Putamen (tissue), 1 donor: ENCODE data around the gene LRGUK.

Source experiments
- DNase-seq: peaks from one replicate; pipeline ENCODE4 v3.0.0-alpha.2; 2016; ENCODE audit warnings: low spot score

Gene LRGUK

GRCh38 chr7:134126146-134126545 is 994 bp upstream of the LRGUK start:
- DNase-seq: no peak

GRCh38 chr7:134126596-134126965 is 559 bp upstream of the LRGUK start:
- no peak for DNase-seq

GRCh38 chr7:134128829-134129228 is 1.7 kb downstream of the LRGUK start:
- DNase-seq: no peak

GRCh38 chr7:134129856-134130523 is 2.9 kb downstream of the LRGUK start:
- no peak for DNase-seq

DNA sequence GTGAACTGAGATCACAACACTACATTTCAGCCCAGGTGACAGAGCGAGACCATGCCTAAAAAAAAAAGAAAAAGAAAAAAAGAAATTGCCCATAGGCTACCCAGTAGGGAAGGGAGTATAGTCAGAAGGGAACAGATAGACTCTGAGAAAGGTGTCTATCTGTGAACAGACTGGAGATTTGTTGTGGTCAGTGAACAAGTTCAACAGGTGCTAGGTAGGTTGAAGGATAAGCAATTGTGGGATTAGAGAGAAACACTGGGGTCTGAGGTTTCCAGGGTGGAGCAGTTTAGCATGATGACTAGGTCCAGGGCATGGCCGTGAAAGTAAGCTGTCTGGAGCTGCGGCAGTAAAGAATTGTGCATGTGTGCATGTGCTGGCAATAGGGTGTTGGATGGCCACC is 6.9 kb downstream of the LRGUK start:
- no peak for DNase-seq

GRCh38 chr7:134140889-134141867 is 14.0 kb downstream of the LRGUK start:
- DNase-seq: peak; percentile 68

DNA sequence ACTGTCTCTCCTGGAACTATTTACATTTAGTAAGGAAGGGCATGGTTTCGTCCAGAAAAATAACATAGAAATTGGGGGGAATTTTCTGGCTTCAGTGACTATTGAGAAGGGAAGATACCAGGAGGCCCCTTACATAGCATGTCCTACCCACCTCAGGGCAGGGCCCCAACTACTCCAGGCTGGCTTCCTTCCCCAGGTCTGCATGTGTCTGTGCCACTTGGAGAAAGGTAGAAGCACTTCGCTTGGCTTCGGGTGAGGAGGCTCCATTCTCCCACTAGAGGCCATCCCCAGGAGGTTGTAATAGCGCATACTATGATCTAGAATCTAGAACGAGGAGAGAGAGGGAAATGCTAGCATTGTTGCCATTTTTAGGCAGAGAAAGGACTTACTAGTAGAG is 14.7 kb downstream of the LRGUK start:
- no peak for DNase-seq

DNA sequence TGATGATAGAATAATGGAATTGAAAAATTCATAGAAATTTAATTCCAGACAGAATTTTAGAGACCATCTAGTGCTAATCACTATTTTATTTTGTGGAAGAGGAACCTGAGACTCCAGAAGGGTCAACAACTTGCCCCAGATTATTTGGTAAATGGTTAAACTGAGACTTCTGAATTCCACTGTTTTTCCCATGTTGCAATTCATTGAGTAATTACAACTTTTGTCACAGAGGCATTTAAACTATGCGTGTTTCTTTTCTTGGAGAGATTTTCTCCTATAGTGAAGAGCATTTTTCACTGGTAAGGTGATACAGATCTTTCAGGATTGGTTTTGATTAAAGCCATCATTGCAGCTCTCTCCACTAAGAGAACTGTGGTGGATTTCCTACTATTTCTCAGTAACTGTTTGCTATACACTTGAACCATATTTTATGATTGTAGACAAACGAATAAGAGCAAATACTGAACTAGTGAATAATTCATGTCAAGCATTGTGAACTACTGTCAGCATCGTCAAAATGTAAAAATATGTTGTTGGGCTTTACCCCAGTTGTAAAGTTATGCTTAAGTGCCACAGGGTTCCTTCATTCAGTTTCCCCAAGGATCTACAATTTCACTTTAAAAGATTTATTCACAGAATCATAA is 26.5 kb downstream of the LRGUK start:
- DNase-seq: no peak

- no peak for DNase-seq
Measured at GRCh38 chr7:134154581-134155130, 27.5 kb downstream of the LRGUK start.

DNA sequence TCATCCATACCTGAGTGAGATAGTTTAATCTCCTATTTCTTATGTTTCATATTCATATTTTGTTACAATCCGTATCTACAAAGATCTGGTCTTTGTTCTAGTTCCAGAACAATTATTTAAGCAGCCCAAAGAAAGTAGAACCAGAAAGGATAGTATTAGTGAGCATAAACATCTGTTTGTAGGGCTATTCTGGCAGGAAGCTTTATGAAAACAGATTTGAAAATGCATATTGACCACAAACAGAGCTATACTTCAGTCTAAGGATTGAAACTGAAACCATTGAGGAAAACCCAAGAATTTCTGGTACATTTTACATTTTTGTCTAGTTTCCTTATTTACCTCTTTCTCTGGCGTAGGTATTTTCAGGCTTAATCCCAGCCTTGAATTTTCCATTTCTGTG is 28.1 kb downstream of the LRGUK start:
- DNase-seq: no peak

DNA sequence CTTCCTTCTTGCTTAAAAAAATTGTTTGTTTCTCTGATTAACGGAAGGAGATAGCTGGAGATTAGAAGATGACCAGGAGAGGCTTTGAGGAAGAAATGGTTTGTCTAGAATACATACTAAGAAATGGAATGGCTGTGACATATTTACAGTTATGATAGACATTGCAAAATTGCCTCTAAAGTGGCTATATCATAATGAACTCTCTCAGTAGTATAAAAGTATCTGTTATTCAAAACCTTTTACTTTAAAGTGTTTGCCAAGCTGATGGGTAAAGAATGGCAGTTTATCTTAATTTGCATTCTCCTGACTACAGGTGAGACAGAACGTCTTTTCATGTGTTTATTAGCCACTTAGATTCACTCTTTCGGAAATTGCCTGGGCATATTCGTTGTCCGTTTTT is 28.7 kb downstream of the LRGUK start:
- no peak for DNase-seq

DNA sequence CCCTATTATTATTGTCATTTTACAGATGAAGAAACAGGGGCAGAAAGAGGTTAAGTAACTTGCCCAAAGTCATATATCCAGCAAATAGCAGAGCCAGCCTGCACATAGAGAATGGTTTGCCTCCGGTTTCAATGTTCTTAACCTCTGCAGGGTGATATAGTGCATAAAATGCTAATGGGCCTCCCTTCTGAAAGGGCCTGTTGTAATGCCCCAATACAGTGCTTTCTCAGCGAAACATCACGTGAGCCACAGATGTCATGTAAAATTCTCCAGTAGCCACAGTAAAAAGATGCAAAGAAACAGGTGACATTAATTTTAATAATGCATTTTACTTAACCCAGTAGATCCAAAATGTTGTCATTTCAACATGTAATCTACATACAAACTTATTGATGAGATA is 38.1 kb downstream of the LRGUK start:
- peak; percentile 38 for DNase-seq

GRCh38 chr7:134167250-134167649 is 40.1 kb downstream of the LRGUK start:
- no peak for DNase-seq

DNA sequence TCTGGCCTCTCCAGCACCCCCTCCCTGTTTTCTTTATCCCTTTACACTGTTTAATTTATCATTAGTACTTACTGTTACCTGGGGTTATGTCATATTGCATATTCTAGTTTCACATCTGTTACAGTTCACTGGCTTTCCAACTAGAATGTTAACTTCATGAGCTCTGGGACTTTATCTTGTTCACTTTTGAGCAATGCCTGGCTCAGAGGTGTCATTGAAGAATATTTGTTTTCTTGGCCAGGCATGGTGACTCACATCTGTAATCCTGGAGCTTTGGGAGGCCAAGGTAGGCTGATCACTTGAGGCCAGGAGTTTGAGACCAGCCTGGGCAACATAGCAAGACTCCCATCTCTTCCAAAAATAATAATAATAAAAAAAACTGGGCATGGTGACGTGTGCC is 40.7 kb downstream of the LRGUK start:
- DNase-seq: no peak

- no peak for DNase-seq
Measured at GRCh38 chr7:134174795-134175261, 47.7 kb downstream of the LRGUK start.

- no peak for DNase-seq
Measured at GRCh38 chr7:134175334-134176036, 48.3 kb downstream of the LRGUK start.

DNA sequence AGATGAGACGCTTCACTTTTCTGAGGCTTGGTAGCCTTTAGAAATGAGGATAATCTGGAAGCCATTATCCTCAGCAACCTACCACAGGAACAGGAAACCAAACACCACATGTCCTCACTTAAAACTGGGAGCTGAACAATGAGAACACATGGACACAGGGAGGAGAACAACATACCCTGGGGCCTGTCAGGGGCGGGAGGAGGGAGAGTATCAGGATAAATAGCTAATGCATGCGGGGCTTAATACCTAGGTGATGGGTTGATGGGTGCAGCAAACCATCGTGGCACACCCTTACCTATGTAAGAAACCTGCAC is 48.9 kb downstream of the LRGUK start:
- no peak for DNase-seq

DNA sequence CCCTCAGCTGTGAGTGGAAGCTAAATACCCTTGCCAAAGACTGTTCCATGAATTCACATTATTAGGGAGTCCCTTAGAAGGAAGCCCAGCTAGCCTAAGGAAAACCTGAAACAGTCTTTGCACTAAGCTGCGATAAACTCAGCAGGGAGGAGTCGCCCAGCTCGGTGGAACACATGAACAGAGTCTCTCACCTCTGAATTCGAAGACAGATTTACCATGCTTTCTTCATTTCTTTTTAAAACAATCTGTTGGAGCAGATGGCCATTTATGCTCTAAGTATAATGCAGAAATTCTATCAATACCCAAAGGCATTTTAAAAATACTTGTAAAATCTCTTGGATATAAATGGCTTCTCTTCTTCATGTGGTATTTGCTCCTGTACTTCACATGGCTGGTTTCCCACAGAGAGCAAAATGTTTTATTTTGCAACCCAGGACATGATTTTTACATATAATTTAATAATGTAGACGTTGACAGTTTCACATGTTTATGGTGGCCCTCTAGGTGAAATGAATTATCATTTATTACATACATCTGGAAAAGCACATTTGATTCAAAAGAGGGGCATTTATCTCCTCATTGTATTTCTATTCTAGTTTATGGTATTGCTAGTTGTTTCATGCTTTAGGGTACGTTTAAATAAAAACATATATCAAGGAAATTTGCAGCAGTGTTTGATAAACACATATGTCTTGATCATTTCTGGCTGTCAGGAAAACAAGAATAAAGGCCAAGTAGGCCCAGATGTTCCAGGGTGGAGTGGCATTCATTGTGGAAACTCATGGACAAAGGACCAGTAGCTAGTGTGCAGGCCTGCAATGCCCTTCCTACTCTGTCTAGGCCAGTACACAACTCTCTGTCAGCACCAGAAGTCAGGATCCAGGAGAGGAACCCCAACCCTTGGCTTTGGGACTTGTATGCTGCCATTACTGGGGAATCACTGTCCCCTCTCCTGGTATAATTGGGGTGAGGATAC is 52.2 kb downstream of the LRGUK start:
- DNase-seq: no peak

DNA sequence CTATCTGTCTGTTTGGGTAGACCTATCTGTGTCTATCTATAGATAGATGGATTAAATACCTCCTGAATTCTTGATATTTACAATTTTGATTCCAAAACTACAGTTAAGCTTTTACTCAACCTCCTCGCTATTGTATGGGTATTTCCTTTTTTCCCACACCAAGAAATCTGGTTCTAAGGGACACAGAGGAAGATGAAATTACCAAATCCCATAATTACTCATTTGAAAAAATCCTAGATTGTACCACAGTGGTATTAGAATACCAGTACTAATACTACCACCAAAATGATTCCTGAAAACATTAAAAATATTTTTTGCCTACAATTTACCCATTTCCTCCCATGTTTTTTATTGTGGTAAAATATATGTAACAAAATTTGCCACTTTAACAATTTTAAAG is 53.2 kb downstream of the LRGUK start:
- no peak for DNase-seq

DNA sequence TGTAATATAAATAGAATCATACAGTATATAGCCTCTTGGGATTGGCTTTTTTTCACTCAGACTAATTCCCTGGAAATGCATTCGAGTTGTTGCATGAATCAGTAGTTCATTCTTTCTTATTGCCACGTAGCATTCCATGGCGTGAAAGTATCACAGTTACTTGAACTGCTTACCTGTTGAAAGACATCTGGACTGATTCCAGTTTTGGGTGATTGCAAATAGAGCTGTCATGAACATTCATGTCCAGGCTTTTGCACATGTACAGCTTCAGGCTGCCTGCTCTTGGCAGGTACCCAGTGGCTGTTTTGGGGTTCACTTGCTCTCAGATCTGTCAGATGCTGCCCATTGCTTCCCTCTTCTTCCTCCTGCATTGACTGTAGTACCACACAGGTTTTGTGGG is 54.9 kb downstream of the LRGUK start:
- no peak for DNase-seq

GRCh38 chr7:134184767-134185166 is 57.6 kb downstream of the LRGUK start:
- DNase-seq: no peak
